Subcutaneous adipose tissue (tissue), 4 donors: ENCODE data around the gene MTO1. TPM values are rescaled to one million over a fixed set of nuclear protein-coding genes. Genes with fewer than 3 reads are reported as not detected.

ENCODE experiments used
- total RNA-seq, 4 donors: library from RNA; depleted of rRNA; stranded (reverse); fragments of >200 nt; gene quantifications; one replicate each; pipeline ENCODE4 v1.1.0, GENCODE V29; 2016
- TF ChIP-seq, protein P1 (sequence below): fragments of 450-650 bp; IDR thresholded peaks from one replicate; pipeline ENCODE4 v1.5.1; 2016; ENCODE audit warnings: low read depth, mild to moderate bottlenecking, control low read depth, antibody characterized with exemption, moderate library complexity

MTO1 gene
- total RNA-seq, 4 donors from 2014 or later: 18.1 to 22.1 (median 18.6) TPM

DNA sequence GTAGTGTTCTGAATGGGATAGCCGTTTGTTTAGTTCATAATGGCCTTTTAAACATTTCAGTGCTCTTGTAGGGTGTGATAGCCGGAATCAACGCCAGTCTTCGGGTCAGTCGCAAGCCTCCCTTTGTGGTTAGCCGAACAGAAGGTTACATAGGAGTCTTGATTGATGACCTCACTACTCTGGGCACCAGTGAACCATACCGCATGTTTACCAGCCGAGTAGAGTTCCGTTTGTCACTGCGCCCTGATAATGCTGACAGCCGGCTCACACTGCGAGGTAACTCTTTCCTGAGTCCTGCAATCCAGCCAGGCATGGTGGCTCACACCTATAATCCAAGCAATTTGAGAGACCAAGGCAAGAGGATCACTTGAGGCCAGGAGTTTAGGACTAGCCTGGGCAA, 20.4 kb downstream of the MTO1 start:
- TF ChIP-seq, protein P1, sequence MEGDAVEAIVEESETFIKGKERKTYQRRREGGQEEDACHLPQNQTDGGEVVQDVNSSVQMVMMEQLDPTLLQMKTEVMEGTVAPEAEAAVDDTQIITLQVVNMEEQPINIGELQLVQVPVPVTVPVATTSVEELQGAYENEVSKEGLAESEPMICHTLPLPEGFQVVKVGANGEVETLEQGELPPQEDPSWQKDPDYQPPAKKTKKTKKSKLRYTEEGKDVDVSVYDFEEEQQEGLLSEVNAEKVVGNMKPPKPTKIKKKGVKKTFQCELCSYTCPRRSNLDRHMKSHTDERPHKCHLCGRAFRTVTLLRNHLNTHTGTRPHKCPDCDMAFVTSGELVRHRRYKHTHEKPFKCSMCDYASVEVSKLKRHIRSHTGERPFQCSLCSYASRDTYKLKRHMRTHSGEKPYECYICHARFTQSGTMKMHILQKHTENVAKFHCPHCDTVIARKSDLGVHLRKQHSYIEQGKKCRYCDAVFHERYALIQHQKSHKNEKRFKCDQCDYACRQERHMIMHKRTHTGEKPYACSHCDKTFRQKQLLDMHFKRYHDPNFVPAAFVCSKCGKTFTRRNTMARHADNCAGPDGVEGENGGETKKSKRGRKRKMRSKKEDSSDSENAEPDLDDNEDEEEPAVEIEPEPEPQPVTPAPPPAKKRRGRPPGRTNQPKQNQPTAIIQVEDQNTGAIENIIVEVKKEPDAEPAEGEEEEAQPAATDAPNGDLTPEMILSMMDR: no peak

DNA sequence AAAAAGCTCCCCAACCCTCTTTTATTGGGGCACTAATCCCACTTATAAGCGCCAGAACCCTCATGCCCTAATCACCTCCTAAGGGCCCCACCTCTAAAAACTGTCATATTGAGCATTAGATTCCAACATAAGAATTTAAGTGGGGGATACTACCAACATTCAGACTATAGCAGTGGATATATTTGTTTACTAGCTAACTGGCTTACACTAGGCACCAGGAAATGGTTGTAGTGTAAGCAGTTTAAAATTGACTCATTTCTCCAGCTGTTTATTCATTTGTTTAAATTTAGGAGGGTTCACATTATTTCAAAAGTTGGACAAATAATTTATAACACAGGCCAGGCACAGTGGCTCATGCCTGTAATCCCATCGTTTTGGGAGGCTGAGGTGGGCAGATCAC, 22.9 kb downstream of the MTO1 start:
- TF ChIP-seq, protein P1: no peak

DNA sequence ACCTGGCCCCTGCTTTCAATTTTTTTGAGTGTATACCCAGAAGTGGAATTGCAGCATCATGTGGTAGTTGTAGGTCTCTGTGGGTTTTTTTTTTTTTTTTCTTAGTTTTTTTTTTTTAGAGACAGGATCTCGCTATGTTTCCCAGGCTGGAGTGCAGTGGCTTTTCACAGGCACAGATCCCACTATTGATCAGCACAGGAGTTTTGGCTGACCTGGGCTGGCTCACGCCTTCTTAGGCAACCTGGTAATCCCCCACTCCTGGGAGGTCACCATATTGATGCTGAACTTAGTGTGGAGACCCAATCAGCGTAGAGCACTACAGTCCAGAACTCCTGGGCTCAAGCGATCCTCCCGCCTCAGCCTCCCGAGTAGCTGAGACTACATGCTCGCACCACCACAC, 25.9 kb downstream of the MTO1 start:
- TF ChIP-seq, protein P1: no peak

DNA sequence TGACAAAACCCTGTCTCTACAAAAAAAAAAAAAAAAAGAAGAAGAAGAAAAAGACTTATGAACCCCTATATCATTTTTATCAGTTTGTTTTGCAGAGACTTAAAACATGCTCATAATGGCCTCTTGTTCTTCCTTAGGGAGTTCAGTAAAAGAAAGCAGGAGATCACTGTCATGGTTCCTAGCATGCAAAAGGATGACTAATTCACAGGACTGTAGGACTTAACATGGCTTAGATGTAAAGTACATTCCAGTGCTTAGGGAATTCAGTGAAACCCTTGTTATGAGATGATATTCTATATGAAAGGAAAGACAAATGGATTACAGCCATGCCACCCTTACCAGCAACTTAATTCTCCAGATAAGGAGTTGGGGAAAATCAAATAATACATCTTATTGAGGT, 29.8 kb downstream of the MTO1 start:
- TF ChIP-seq, protein P1: no peak

DNA sequence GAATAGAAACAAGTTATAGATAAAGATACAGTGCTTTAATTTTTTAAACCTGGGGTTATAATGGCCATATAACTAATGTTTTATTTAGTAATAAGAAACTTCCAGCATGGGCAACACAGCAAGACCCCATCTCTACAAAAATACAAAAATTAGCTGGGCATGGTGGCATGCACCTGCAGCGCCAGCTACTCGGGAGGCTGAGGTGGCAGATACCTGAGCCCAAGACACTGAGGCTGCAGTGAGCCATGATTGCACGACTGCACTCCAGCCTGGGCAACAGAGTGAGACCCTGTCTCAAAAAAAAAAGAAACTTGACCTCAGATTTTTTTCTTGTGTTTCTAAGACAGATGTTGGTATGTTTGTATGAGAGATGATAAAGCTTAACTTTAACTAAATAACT, 36.4 kb downstream of the MTO1 start:
- TF ChIP-seq, protein P1: no peak

DNA sequence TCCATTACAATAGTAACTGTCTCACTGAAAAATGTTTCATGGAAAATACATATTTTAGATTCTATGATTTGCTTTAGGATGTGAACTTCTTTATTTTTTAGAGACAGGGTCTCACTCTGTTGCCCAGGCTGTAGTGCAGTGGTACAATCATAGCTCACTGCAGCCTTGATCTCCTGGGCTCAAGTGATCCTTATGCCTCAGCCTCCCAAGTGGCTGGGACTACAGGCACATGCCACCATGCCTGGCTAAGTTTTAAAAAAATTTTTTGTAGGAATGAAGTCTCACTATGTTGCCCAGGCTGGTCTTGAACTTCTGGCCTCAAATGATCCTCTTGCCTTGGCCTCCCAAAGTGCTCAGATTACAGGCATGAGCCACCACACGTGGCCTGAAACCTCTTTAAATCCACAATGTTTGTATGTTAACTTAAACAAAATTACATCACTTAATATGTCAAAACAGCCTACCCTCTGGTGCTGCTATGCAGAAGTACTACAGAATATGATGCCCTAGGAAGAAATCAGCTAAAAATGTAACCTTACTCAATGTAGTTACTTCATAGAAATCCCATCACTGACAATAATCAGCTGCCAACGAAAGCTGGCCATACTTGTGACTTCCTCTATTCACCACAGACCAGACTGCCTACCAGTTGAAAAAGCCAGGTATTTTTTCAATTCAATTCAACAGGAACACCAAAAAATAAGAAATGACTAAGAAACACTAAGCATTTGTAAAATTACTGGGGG, 41.7 kb downstream of the MTO1 start:
- TF ChIP-seq, protein P1: no peak

DNA sequence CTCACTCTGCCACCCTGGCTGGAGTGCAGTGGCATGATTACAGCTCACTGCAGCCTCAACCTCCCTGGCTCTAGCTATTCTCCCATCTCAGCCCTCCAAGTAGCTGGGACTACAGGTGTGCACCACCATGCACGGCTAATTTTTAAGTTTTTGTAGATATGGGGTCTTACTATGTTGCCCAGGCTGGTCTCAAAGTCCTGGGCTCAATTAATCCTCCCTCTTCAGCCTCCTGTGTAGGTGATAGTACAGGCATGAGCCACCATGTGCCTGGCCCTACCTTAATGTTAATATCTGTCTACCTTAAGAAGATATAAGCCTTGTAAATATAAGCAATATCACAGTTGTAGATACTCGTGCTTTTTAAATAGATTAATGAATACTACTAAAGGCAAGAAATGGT, 42.6 kb downstream of the MTO1 start:
- TF ChIP-seq, protein P1: no peak
